HCT116 (cell line): ENCODE data around the gene PANX3. TPM values are rescaled to one million over a fixed set of nuclear protein-coding genes. Genes with fewer than 3 reads are reported as not detected.

Experiments used
- ATAC-seq: fragments of 200-7000 bp; cut with Tn5 transposase; 2 replicates; pipeline ENCODE4 v1.9.1; 2020; ENCODE audit warnings: mild to moderate bottlenecking, moderate library complexity
- BruUV-seq: library from RNA; stranded (reverse); fragments of 400-500 nt; replicated peaks from 2 replicates; lab custom pipeline; 2021; lab: Mats Ljungman, UMichigan
- CTCF ChIA-PET: fragments of 300-600 bp; sonication (Branson Sonifier 250); formaldehyde crosslinking; loops from one replicate; lab custom pipeline; 2021; ENCODE audit warnings: antibody characterized with exemption; lab: Charles Lee
- POLR2A ChIA-PET: fragments of 300-600, 350-600 bp; sonication (Branson Sonifier 250); formaldehyde crosslinking; loops from one replicate; lab custom pipeline; 2021; ENCODE audit warnings: antibody characterized with exemption; lab: Charles Lee
- RAD21 ChIA-PET, 2 experiments: fragments of 300-600 bp; sonication (Branson Sonifier 250); formaldehyde crosslinking; loops; one replicate each; lab custom pipeline; 2023; ENCODE audit warnings: low total read pairs in 2 of 2; ENCODE audit not compliant: uncharacterized antibody in 2 of 2, unreplicated experiment in 2 of 2, low non-redundant PET in 1 of 2; lab: Charles Lee
- DNase-seq: peaks from one replicate; pipeline ENCODE4 v3.0.0-alpha.2; 2010; ENCODE audit warnings: low read depth, low spot score
- H2AFZ ChIP-seq: fragments of 200-600 bp; shearing (Covaris generic), sonication (generic); 2 replicates; pipeline ENCODE4 v1.6.1; 2017; ENCODE audit warnings: low read depth, mixed run types, mixed read lengths, antibody characterized with exemption, low read length; ENCODE audit not compliant: poor library complexity, severe bottlenecking
- H3K27ac ChIP-seq: 2 replicates; pipeline ENCODE4 v1.5.1; 2012; ENCODE audit warnings: low read depth, low read length
- H3K27me3 ChIP-seq: fragments of 200-600 bp; sonication (generic); 2 replicates; pipeline ENCODE4 v1.6.1; 2016; ENCODE audit warnings: mixed run types, low read length, mixed read lengths; ENCODE audit not compliant: insufficient read depth
- H3K36me3 ChIP-seq, 2 experiments: fragments of 200-500 bp in 1 of 2; fragments of 200-600 bp in 1 of 2; sonication (Bioruptor generic) in 1 of 2; sonication (generic) in 1 of 2; 2 replicates each; pipeline versions ENCODE4 v1.5.1 to v1.6.1; 2014 to 2016; ENCODE audit warnings: low read length in 2 of 2, inconsistent platforms in 1 of 2, mixed read lengths in 1 of 2, mixed run types in 1 of 2; ENCODE audit not compliant: insufficient read depth in 2 of 2, control insufficient read depth in 1 of 2
- H3K4me1 ChIP-seq, 2 experiments: fragments of 200-600 bp in 1 of 2; sonication (generic) in 1 of 2; 2 replicates each; pipeline versions ENCODE4 v1.5.1 to v1.6.1; 2012 to 2017; ENCODE audit warnings: low read length in 2 of 2, inconsistent platforms in 1 of 2, mild to moderate bottlenecking in 1 of 2, mixed read lengths in 1 of 2, mixed run types in 1 of 2, moderate library complexity in 1 of 2; ENCODE audit not compliant: insufficient read depth in 2 of 2, control insufficient read depth in 1 of 2
- H3K4me2 ChIP-seq: fragments of 200-600 bp; sonication (generic); 2 replicates; pipeline ENCODE4 v1.6.1; 2017; ENCODE audit warnings: mixed run types, low read length, mixed read lengths
- H3K4me3 ChIP-seq, 2 experiments: fragments of 200-600 bp in 1 of 2; sonication (generic) in 1 of 2; replicated peaks in 1 of 2; 2 replicates each; pipeline ENCODE4 v1.5.1; 2011 to 2016; ENCODE audit warnings: low read length in 2 of 2, control low read depth in 1 of 2, low read depth in 1 of 2, mild to moderate bottlenecking in 1 of 2, mixed read lengths in 1 of 2, mixed run types in 1 of 2
- H3K79me2 ChIP-seq: fragments of 200-600 bp; sonication (generic); 2 replicates; pipeline ENCODE4 v1.6.1; 2017; ENCODE audit warnings: mild to moderate bottlenecking, mixed run types, low read length, moderate library complexity, mixed read lengths; ENCODE audit not compliant: insufficient read depth
- H3K9ac ChIP-seq: fragments of 200-600 bp; sonication (generic); 2 replicates; pipeline ENCODE4 v1.6.1; 2016; ENCODE audit warnings: low read length, mixed read lengths
- H3K9me2 ChIP-seq: fragments of 200-600 bp; sonication (generic), shearing (Covaris generic); 2 replicates; pipeline ENCODE4 v1.6.1; 2017; ENCODE audit warnings: mixed run types, mild to moderate bottlenecking, moderate library complexity; ENCODE audit not compliant: insufficient read depth
- H3K9me3 ChIP-seq, 2 experiments: fragments of 200-500 bp in 1 of 2; fragments of 200-600 bp in 1 of 2; sonication (Bioruptor generic) in 1 of 2; sonication (generic) in 1 of 2; 2 replicates each; pipeline ENCODE4 v1.6.1; 2014 to 2017; ENCODE audit warnings: low read length in 2 of 2, mixed read lengths in 2 of 2, inconsistent platforms in 1 of 2, low read depth in 1 of 2, mild to moderate bottlenecking in 1 of 2, mixed run types in 1 of 2, moderate library complexity in 1 of 2; ENCODE audit not compliant: control insufficient read depth in 1 of 2, insufficient read depth in 1 of 2
- H4K20me1 ChIP-seq: fragments of 200-600 bp; sonication (generic), shearing (Covaris generic); 2 replicates; pipeline ENCODE4 v1.6.1; 2017; ENCODE audit warnings: mixed run types, mild to moderate bottlenecking, moderate library complexity; ENCODE audit not compliant: insufficient read depth
- CEBPB ChIP-seq: IDR thresholded peaks from 2 replicates; pipeline ENCODE4 v1.6.1; 2012; ENCODE audit warnings: low read depth
- CTCF ChIP-seq, 3 experiments: fragments of 200-600 bp in 1 of 3; sonication (generic) in 1 of 3; IDR thresholded peaks in 2 of 3; conservative IDR thresholded peaks in 1 of 3; 2 replicates each; pipeline ENCODE4 v1.5.1; 2012 to 2017; ENCODE audit warnings: low read depth in 2 of 3, low read length in 2 of 3, antibody characterized with exemption in 1 of 3, borderline replicate concordance in 1 of 3, control low read depth in 1 of 3, mild to moderate bottlenecking in 1 of 3, mixed read lengths in 1 of 3, mixed run types in 1 of 3, moderate library complexity in 1 of 3; ENCODE audit not compliant: insufficient read depth in 1 of 3
- ELF1 ChIP-seq: IDR thresholded peaks from 2 replicates; pipeline ENCODE4 v1.6.1; 2012; ENCODE audit warnings: low read depth, borderline replicate concordance
- EZH2phosphoT487 ChIP-seq: fragments of 200-600 bp; IDR thresholded peaks from 2 replicates; pipeline ENCODE4 v1.6.1; 2018; ENCODE audit warnings: antibody characterized with exemption, borderline replicate concordance
- RAD21 ChIP-seq: IDR thresholded peaks from 2 replicates; pipeline ENCODE4 v1.6.1; 2012; ENCODE audit warnings: low read depth, mild to moderate bottlenecking
- SIN3A ChIP-seq: IDR thresholded peaks from 2 replicates; pipeline ENCODE4 v1.6.1; 2012; ENCODE audit warnings: low read depth
- SP1 ChIP-seq: IDR thresholded peaks from 2 replicates; pipeline ENCODE4 v1.6.1; 2012; ENCODE audit warnings: low read depth
- YY1 ChIP-seq: IDR thresholded peaks from 2 replicates; pipeline ENCODE4 v1.6.1; 2011; ENCODE audit warnings: low read length, low read depth, moderate library complexity, mild to moderate bottlenecking; ENCODE audit not compliant: insufficient replicate concordance; ENCODE audit errors: extremely low read depth
- intact Hi-C: fragments of 100-400 bp; cut with micrococcal nuclease; formaldehyde crosslinking; loops from 2 replicates; pipeline ENCODE4 v1.10.0; 2022
- total RNA-seq: library from RNA; stranded (reverse); gene quantifications from one replicate; pipeline ENCODE4 v1.2.1, GENCODE V29; 2021; ENCODE audit not compliant: unreplicated experiment

The PANX3 gene
- total RNA-seq, 1 experiment from 2014 or later = not detected

- TF ChIP-seq YY1 (no peak), SP1 (no peak)
Measured at GRCh38 chr11:124584681-124585372, 26.4 kb upstream of the PANX3 start (continued).

- Histone ChIP-seq H3K27me3 (peaks cover 64% of the 10 kb centered on the region), H3K27ac (no peak overlapping the region), H3K9me3 (no peaks in the 10 kb centered on the region), H2AFZ (no peak overlapping the region), H3K9ac (no peak overlapping the region), H3K36me3 (no peaks in the 10 kb centered on the region), H3K79me2 (no peaks in the 10 kb centered on the region), H3K4me3 (no peak overlapping the region), H4K20me1 (no peaks in the 10 kb centered on the region), H3K4me2 (no peak overlapping the region), H3K4me1 (no peaks in the 10 kb centered on the region), H3K9me2 (no peaks in the 10 kb centered on the region)
- intact Hi-C loops = loop anchor here (1.0 to 5.0 kb wide), 2 partner anchors 171 to 514 kb away; no protein-coding TSS in a partner anchor
- TF ChIP-seq EZH2phosphoT487 (no peak), ELF1 (no peak), SIN3A (no peak), CEBPB (no peak), RAD21 (peak; percentile 63), CTCF (IDR thresholded peaks at IDR 0.05 in 2 of 3, conservative IDR thresholded peaks at IDR 0.05 in 1 of 3; ENCODE audit: borderline replicate concordance in 1 of 3, insufficient read depth in 1 of 3, low read depth in 2 of 3, low read length in 2 of 3) (peak; percentile 63 to 71 (median 66))
- POLR2A ChIA-PET = no interaction called here
- no TSS peak for BruUV-seq
- DNase-seq (peak; percentile 44), ATAC-seq (peak; percentile 79)
- RAD21 ChIA-PET = no interaction called here
- CTCF ChIA-PET = interaction anchor here (1.0 to 2.9 kb wide), 2 partner anchors 34 to 170 kb away, joined by 3 to 14 read pairs; no protein-coding TSS in a partner anchor
Measured at GRCh38 chr11:124586238-124586860, 24.9 kb upstream of the PANX3 start.
